ENCODE measurements around the gene VIPAS39. TPM values are rescaled to one million over a fixed set of nuclear protein-coding genes. Genes with fewer than 3 reads are reported as not detected.
A peak's percentile ranks its signal among the peaks of the same experiment; 100 is the strongest.

VIPAS39 gene
- total and polyA plus RNA-seq, 2 of the 13 experiments (the other 11 are each of a cell fraction or from before 2014, with no cell fraction given): 13.3 to 21.5 TPM

DNA sequence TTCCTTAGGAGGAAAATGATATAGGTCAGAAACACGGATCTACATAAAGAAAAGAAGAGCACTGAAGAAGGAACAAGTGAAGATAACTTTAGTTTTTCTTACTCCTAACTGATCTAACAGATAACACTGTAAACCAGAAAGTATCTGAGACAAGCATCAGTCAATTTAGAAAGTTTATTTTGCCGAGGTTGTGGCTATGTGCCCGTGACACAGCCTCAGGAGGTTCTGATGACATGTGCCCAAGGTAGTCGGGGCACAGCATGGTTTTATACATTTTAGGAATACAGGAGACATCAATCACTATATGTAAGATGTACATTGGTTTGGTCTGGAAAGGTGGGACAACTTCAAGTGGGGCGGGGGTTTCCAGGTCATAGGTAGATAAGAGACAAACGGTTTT lies 57.2 kb downstream of the VIPAS39 start:
- no peak overlapping the region for H3K27ac ChIP-seq (ENCODE audit: extremely low read length, insufficient read depth, low read length)
- no TSS peak for BruUV-seq (replicated peaks)
- no peak for FAIRE-seq
- no peak overlapping the region for H3K4me2 ChIP-seq (ENCODE audit: low read depth, low read length)
- no peaks in the 10 kb centered on the region for H3K79me2 ChIP-seq (ENCODE audit: insufficient read depth, low read length)
- CTCF ChIA-PET (ENCODE audit: low intra/inter-chr PET ratio, low total read pairs): no interaction called here
- no peaks in the 10 kb centered on the region for H3K36me3 ChIP-seq (replicated peaks in 1 of 2; ENCODE audit: control insufficient read depth in 1 of 2, insufficient read depth in 2 of 2, low read length in 2 of 2)
- in situ Hi-C loops (cut with HindIII; ENCODE audit: extremely low pct_ligation_motif_present, low pct_unique_long_range_greater_than_20kb): no loop called here
- intact Hi-C loops (cut with micrococcal nuclease; ENCODE audit: unreplicated experiment): no loop called here
- ATAC-seq: no peak
- DNase-seq (ENCODE audit: low spot score): no peak
- no peaks in the 10 kb centered on the region for H4K20me1 ChIP-seq (ENCODE audit: insufficient read depth, low read length)
- TF ChIP-seq NFKB2 (CRISPR knock-in tag; IDR thresholded peaks at IDR 0.05; ENCODE audit: borderline replicate concordance) (no peak), SIN3B (IDR thresholded peaks at IDR 0.05; ENCODE audit: low read length) (no peak), ZC3H13 (CRISPR knock-in tag; IDR thresholded peaks at IDR 0.05) (no peak), AGO2 (optimal IDR thresholded peaks at IDR 0.05; ENCODE audit: low read depth, low read length) (no peak), STAG1 (CRISPR knock-in tag; IDR thresholded peaks at IDR 0.05) (no peak)
- TF ChIP-seq, protein P1, sequence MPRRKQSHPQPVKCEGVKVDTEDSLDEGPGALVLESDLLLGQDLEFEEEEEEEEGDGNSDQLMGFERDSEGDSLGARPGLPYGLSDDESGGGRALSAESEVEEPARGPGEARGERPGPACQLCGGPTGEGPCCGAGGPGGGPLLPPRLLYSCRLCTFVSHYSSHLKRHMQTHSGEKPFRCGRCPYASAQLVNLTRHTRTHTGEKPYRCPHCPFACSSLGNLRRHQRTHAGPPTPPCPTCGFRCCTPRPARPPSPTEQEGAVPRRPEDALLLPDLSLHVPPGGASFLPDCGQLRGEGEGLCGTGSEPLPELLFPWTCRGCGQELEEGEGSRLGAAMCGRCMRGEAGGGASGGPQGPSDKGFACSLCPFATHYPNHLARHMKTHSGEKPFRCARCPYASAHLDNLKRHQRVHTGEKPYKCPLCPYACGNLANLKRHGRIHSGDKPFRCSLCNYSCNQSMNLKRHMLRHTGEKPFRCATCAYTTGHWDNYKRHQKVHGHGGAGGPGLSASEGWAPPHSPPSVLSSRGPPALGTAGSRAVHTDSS (CRISPR knock-in tag; conservative IDR thresholded peaks at IDR 0.05): no peak
- H3K9me3 ChIP-seq (ENCODE audit: low read length): peaks cover 6% of the 10 kb centered on the region; the same call in 1 of the 2 replicates
- H3K27me3 ChIP-seq (ENCODE audit: control insufficient read depth in 1 of 2, insufficient read depth in 2 of 2, low read length in 2 of 2): no peaks in the 10 kb centered on the region
- 58% methylated on average over 6 of the region's 6 CpGs for WGBS (ENCODE audit: low lambda C conversion rate)
- POLR2A ChIA-PET: no interaction called here
- no peaks in the 10 kb centered on the region for H3K4me1 ChIP-seq (ENCODE audit: insufficient read depth, low read length)
- no peak overlapping the region for H3K4me3 ChIP-seq (replicated peaks in 1 of 3; ENCODE audit: insufficient read depth in 1 of 3, low read depth in 2 of 3, low read length in 3 of 3)
- no peak overlapping the region for H3K9ac ChIP-seq (ENCODE audit: insufficient read depth, low read depth, low read length)
- no peak overlapping the region for H2AFZ ChIP-seq (ENCODE audit: low read length)

DNA sequence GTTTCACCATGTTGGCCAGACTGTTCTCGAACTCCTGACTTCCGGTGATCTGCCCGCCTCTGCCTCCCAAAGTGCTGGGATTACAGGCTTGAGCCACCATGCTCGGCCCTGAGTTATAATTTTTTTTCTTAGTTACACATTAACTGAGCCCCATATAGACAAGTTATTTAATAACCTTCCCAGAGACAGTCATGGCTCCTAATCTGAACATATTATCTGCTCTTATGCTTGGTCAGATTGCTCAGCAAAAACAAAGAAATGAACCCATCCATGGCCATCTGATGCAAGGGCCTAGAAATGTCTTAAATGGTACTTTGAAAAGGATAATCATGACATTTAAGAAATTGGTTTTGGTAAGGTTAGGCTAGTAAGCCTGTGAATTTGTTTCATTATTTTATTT lies 67.2 kb downstream of the VIPAS39 start:
- no peak overlapping the region for H2AFZ ChIP-seq (ENCODE audit: low read length)
- H3K9ac ChIP-seq (ENCODE audit: insufficient read depth, low read depth, low read length): no peak overlapping the region
- DNase-seq (ENCODE audit: low spot score) (peak; percentile 68), FAIRE-seq (no peak), ATAC-seq (peak; percentile 97)
- H3K27me3 ChIP-seq (ENCODE audit: control insufficient read depth in 1 of 2, insufficient read depth in 2 of 2, low read length in 2 of 2): no peaks in the 10 kb centered on the region
- no peaks in the 10 kb centered on the region for H3K9me3 ChIP-seq (ENCODE audit: low read length)
- no peak overlapping the region for H3K4me3 ChIP-seq (replicated peaks in 1 of 3; ENCODE audit: insufficient read depth in 1 of 3, low read depth in 2 of 3, low read length in 3 of 3)
- no TSS peak for BruUV-seq (replicated peaks)
- intact Hi-C loops (cut with micrococcal nuclease; ENCODE audit: unreplicated experiment): no loop called here
- H3K4me2 ChIP-seq (ENCODE audit: low read depth, low read length): peak overlapping the region; percentile 11; the same call in 1 of the 2 replicates
- H3K4me1 ChIP-seq (ENCODE audit: insufficient read depth, low read length): peaks cover 50% of the 10 kb centered on the region
- in situ Hi-C loops (cut with HindIII; ENCODE audit: extremely low pct_ligation_motif_present, low pct_unique_long_range_greater_than_20kb): no loop called here
- 60% methylated on average over 4 of the region's 4 CpGs for WGBS (ENCODE audit: low lambda C conversion rate)
- peak overlapping the region; percentile 33 for H3K27ac ChIP-seq (ENCODE audit: extremely low read length, insufficient read depth, low read length)
- no peaks in the 10 kb centered on the region for H3K79me2 ChIP-seq (ENCODE audit: insufficient read depth, low read length)
- no peaks in the 10 kb centered on the region for H4K20me1 ChIP-seq (ENCODE audit: insufficient read depth, low read length)
- CTCF ChIA-PET (ENCODE audit: low intra/inter-chr PET ratio, low total read pairs): no interaction called here
- POLR2A ChIA-PET: no interaction called here
- no peaks in the 10 kb centered on the region for H3K36me3 ChIP-seq (replicated peaks in 1 of 2; ENCODE audit: control insufficient read depth in 1 of 2, insufficient read depth in 2 of 2, low read length in 2 of 2)
- TF ChIP-seq, protein P2, sequence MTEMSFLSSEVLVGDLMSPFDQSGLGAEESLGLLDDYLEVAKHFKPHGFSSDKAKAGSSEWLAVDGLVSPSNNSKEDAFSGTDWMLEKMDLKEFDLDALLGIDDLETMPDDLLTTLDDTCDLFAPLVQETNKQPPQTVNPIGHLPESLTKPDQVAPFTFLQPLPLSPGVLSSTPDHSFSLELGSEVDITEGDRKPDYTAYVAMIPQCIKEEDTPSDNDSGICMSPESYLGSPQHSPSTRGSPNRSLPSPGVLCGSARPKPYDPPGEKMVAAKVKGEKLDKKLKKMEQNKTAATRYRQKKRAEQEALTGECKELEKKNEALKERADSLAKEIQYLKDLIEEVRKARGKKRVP (CRISPR knock-in tag; IDR thresholded peaks at IDR 0.05): peak in 1 of 2 experiments; percentile 71; a peak in 2 of 4 replicates
- no peak for TF ChIP-seq ZNF776 (CRISPR knock-in tag; IDR thresholded peaks at IDR 0.05)
- TF ChIP-seq, protein P3, sequence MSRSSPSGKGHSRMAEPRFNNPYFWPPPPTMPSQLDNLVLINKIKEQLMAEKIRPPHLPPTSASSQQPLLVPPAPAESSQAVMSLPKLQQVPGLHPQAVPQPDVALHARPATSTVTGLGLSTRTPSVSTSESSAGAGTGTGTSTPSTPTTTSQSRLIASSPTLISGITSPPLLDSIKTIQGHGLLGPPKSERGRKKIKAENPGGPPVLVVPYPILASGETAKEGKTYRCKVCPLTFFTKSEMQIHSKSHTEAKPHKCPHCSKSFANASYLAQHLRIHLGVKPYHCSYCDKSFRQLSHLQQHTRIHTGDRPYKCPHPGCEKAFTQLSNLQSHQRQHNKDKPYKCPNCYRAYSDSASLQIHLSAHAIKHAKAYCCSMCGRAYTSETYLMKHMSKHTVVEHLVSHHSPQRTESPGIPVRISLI (CRISPR knock-in tag; IDR thresholded peaks at IDR 0.05; ENCODE audit: borderline replicate concordance): peak; percentile 71; the same call in 1 of the 2 replicates
- TF ChIP-seq XBP1 (CRISPR knock-in tag; IDR thresholded peaks at IDR 0.05): no peak
- TF ChIP-seq RBM22 (optimal IDR thresholded peaks at IDR 0.05; ENCODE audit: low read length): no peak
- TF ChIP-seq MAFK (conservative IDR thresholded peaks at IDR 0.05 in 1 of 2, IDR thresholded peaks at IDR 0.05 in 1 of 2; ENCODE audit: low read length in 2 of 2): peak; percentile 5 to 7; a peak in 1 of 4 replicates
- TF ChIP-seq, protein P4, sequence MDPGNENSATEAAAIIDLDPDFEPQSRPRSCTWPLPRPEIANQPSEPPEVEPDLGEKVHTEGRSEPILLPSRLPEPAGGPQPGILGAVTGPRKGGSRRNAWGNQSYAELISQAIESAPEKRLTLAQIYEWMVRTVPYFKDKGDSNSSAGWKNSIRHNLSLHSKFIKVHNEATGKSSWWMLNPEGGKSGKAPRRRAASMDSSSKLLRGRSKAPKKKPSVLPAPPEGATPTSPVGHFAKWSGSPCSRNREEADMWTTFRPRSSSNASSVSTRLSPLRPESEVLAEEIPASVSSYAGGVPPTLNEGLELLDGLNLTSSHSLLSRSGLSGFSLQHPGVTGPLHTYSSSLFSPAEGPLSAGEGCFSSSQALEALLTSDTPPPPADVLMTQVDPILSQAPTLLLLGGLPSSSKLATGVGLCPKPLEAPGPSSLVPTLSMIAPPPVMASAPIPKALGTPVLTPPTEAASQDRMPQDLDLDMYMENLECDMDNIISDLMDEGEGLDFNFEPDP (CRISPR knock-in tag; conservative IDR thresholded peaks at IDR 0.05): no peak
- TF ChIP-seq ZNF235 (CRISPR knock-in tag; IDR thresholded peaks at IDR 0.05; ENCODE audit: borderline replicate concordance): no peak
